Measurements from ENCODE around the gene PLA2G4B.

PLA2G4B gene

GRCh38 chr15:41851755-41852370 lies 13.2 kb downstream of the PLA2G4B start:
- DNase-seq: no peak

- no peak for DNase-seq
Measured at GRCh38 chr15:41852736-41853590, 14.3 kb downstream of the PLA2G4B start.

DNA sequence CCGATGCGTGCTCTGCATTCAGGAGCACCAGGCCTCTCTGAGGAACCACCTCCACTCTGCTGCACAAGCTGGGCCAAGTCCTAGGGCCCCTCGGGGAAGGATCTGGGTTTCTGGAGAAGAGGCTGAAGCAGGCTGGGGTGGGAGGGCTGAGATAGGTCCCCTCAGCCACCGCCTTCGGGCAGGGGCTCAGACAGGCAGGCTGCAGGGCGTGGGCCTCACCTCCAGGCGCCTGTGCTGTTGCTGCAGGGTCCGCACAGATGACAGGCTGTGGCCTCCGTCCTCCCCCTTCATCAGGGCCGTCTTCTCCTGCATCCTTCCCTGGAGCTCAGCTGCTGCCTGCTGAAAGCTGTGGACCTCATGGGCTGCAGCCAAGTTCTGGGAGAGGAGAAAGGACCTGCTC lies 15.2 kb downstream of the PLA2G4B start:
- no peak for DNase-seq

DNA sequence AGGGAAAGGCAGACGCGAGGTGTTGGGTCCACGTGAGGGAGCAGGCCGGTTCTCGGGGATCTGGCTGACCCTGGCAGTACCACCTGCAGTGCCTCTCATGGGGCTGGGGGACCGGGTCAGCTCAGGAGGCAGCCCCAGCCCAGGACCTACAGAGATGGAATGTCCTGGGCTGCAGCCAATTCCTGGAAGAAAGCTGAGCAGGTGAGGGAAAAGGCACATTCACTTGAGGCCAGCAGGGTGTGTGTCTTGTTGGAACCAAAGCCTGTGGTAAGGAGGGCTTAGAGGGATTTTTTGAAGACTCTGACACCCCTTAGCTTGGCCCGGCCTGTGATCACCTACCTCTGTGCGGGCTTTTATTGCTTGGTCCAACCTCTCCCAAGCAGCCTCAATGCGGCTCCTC lies 15.8 kb downstream of the PLA2G4B start:
- DNase-seq: no peak

GRCh38 chr15:41855261-41855961 lies 16.8 kb downstream of the PLA2G4B start:
- no peak for DNase-seq

DNA sequence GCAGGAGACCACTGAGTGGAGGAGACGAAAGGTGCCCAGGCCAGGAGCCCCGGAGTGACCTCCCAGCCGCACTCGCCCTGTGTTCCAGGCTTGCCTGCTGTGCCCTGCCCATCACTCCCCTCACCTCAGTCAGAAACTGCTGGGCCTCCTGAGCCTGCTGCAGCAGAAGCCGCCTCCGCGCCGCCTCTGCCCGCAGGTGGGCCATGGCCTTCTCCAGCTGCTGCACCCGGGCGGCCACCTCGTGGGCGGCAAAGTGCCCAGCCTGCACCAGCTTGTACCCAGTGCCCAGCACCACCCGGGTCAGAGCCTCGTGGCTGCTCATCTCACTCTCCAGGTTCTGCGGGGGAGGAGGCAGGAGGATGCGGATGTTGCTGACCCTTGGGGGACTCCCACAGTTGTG lies 17.6 kb downstream of the PLA2G4B start:
- no peak for DNase-seq

DNA sequence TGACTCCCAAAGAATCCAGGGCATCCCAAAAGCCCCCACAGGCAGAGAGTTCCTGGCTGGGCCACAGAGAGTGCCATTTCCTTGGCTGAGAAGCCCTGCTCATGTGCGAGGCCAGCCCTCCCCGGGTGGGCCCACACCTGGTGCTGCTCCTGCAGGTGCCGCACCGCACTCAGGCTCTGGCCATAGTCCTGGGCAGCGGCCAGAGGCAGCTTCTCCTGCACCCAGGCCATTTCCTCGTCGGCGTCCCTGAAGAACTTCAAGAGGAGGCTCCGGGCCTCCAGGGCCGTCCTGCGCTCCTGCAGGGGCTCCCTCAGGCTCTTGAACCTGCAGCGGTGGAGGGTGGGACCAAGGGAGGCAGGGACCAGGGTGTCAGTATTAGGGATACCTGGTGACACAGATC lies 18.1 kb downstream of the PLA2G4B start:
- DNase-seq: no peak

DNA sequence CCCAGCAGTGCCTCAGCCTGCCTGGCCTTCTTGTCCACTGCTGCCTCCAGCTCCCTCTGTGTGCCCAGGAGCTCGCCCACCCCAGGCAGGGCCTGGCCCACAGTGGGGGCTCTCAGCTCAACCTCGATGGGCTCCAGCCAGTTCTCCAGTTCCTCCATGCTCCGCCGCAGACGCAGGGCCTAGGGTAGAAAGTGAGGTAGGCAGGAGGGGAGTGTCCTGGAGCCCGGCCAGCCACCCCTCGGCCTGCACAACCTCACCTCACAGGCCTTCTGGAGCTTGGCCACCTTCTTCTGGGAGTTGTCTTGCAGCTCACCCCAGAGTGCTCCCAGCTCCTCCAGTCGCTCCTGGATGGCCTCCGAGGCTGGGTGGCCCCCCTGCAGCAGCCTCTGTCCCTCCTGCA lies 18.7 kb downstream of the PLA2G4B start:
- no peak for DNase-seq

- DNase-seq: no peak
Measured at GRCh38 chr15:41858756-41859155, 20.1 kb downstream of the PLA2G4B start.

DNA sequence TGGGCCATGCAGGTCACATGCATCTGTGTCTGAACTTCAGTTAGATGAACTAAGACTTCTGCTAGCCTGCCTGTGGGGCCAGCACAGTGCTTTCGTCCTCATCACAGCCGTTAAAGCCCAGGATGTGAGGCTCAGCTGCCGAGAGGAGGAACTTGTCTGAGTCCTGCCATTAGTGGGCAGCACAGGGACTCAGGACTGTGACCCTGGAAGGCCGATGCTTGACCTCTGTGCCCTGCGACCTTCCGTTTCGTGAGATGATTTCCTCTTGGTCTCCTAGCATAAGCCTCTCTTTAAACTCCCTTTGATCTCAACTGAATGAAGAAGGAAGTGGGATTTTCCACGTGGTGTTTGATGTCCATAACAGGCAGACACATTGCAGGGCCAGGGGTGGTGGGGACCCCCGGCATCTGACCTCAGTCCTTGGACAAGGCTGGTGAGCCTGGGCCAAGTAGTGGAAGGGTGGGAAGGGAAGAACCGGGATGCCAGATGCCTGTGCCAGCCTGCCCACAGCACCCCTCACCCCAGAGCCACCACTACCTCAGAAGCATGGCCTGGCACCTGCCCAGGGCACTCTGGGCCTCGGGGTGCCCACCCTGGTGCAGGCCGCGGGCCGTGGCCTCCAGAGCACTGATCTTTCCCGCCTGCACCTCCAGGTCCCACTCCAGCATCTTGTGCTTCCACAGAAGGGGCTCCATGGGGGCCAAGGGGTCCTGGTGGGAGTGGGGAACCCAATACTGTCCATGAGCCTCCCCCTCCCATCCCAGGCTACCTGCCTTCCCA lies 21.6 kb downstream of the PLA2G4B start:
- DNase-seq: no peak

- DNase-seq: no peak
Measured at GRCh38 chr15:41861736-41862356, 23.2 kb downstream of the PLA2G4B start.

DNA sequence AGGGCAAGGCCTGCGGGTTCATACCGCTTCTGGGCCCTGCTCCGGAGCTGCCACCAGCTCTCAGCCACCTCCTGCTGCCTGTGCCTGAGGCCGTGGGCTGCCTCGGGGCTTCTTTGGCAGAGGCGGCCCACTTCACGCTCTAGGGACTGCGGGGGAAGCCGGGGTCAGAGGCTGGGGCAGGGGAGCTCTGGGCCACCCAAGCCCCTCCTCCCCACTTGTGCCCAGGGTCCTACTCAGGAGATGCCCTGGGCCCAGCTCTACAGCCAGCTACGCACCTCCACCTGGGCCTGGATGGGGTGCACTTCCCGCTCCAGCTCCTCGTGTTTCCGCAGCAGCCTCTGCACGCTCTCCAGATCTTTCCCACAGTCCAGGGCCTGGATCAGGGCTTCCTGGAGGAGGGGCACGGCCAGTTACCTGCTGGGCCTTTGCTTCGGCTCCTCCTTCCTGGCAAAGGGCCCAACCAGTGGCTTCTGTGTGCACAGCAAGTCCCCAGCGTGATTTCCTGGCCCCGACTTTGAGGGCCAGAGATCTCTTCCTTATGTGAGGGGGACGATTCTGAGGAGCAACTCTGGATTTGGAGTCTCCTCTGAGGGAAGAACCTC lies 24.0 kb downstream of the PLA2G4B start:
- no peak for DNase-seq

GRCh38 chr15:41865490-41866055 lies 26.9 kb downstream of the PLA2G4B start:
- no peak for DNase-seq

- no peak for DNase-seq
Measured at GRCh38 chr15:41866263-41866703, 27.6 kb downstream of the PLA2G4B start.

- no peak for DNase-seq
Measured at GRCh38 chr15:41866872-41867579, 28.4 kb downstream of the PLA2G4B start.

GRCh38 chr15:41868321-41868720 lies 29.7 kb downstream of the PLA2G4B start:
- no peak for DNase-seq

- no peak for DNase-seq
Measured at GRCh38 chr15:41869770-41870688, 31.4 kb downstream of the PLA2G4B start.

DNA sequence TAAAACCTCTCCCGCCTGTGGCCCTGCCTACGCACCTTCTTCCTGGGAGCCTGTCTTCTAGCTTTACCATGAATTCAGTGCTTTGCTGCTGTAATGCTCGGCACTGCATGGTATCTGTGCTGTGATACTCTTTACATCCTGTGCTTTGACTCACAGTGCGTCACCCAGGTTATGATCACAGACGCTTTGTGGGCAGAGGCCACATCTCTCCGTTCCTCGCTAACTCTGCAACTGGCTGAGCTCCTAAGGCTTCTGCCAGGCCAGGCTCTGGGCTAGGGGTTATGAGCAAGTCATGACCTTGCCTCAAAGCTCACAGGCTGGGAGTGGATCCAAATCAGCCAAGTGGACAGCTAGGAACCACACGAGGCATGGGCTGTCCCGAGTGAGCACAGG lies 32.0 kb downstream of the PLA2G4B start:
- DNase-seq: no peak

GRCh38 chr15:41871175-41871905 lies 32.7 kb downstream of the PLA2G4B start:
- no peak for DNase-seq

Measured in DMS 273 treated with DMSO at 0.1 percent for 48 hours (cell line).